Myocyte (in vitro differentiated cells): Measurements from ENCODE around the gene KCNK5. TPM values are rescaled to one million over a fixed set of nuclear protein-coding genes. Genes with fewer than 3 reads are reported as not detected.

Experiments
- DNase-seq: peaks from one replicate; pipeline ENCODE4 v3.0.0-alpha.2; 2012; ENCODE audit warnings: low read depth
- total RNA-seq: library from RNA; depleted of rRNA; stranded (reverse); fragments of >200 nt; gene quantifications from 2 replicates; pipeline ENCODE4 v1.2.3, GENCODE V29; 2014

KCNK5 gene
- total RNA-seq, 1 donor from 2014 or later, result not detected

DNA sequence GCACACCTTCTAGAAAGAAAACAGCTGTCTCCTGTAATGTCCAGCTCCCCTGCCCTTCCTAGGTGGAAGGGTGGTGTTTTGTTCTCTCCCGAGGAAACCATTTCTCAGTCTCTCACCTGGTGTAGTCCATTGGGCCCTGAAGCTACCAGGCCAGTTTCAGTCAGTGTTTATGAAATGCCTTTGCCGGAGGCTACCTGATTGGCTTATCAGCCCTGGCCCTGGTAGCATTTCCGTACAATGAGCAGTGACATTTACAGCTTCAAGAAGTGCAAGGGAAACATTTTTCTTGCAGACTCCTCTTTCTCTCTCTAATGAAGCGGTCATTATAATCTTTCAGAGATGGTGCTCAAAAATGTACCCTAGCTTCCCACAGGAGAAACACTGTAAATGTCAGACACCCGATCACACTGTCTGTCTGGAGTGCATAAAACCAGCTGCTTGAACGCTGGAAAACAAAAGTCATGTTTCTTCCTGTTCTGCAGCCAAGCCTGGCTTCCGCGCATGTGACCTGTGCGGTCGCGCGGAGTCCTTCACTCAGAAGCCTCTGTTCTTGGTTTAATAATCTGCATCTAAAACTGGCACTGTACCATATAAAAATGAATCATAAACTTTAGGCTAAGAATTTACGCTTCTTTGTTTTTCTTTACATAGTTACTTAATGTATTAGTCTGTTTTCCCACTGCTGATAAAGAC lies 85.9 kb downstream of the KCNK5 start:
- DNase-seq, result no peak

DNA sequence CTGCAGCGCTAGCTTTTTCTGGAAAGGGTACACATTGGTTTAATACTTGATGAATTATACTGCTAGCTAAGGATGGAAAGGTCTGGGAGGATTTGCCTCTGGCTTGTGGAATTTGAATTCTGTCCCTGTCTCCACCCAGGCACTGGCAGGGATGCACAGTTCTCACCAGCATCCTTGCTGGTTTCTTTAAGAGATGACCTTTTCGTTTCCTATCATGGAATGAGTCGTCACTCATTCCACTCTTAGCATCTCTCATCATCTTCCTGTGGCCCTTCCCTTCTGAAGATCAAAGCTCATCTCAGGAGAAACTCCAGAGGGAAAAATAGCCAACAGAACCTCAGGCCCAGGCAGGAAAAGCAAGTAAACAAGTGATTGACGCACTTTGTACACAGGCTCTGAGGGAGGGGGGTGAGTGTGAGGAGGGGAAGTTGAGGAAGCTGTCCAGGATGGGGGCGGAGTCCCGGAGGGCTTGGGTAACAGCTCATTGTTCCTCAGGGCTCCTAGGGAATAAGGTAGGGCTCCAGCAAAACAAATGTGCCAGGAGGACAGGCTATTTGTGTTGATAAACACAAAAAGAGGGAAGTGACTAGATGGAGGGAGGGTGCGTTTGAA lies 88.6 kb downstream of the KCNK5 start:
- no peak for DNase-seq

Other genes with a start within 250 kb of the KCNK5 start
- gene GLP1R, start 180.7 kb downstream of the KCNK5 start, total RNA-seq, result 0.03 TPM in 1 of 2 replicates, not detected in the other
- 15.2 and 16.1 TPM in 2 replicates for gene SAYSD1, start 114.3 kb downstream of the KCNK5 start, total RNA-seq
- gene KCNK17, start 84.9 kb upstream of the KCNK5 start, total RNA-seq, result not detected in 2 replicates
- gene KCNK16, start 93.2 kb upstream of the KCNK5 start, total RNA-seq, result not detected in 2 replicates